Prostate gland (tissue), 2 donors: Measurements from ENCODE around the gene RASSF10. TPM values are rescaled to one million over a fixed set of nuclear protein-coding genes. Genes with fewer than 3 reads are reported as not detected.

ENCODE experiments used
- DNase-seq: peaks from one replicate; pipeline ENCODE4 v3.0.0-alpha.2; 2019; ENCODE audit warnings: low spot score
- H3K27ac ChIP-seq, 2 donors: fragments of 200-600 bp; sonication (generic); 2 replicates each; pipeline ENCODE4 v1.5.1; 2017 to 2019
- H3K27me3 ChIP-seq: fragments of 200-600 bp; sonication (generic); replicated peaks from 2 replicates; pipeline ENCODE4 v1.5.1; 2019; ENCODE audit not compliant: insufficient read depth
- H3K36me3 ChIP-seq, 2 donors: fragments of 200-600 bp; sonication (generic); 1 replicate in 1 of 2; 2 replicates in 1 of 2; pipeline versions ENCODE4 v1.5.1 to v1.8.1; 2017 to 2019
- H3K4me1 ChIP-seq: fragments of 200-600 bp; sonication (generic); replicated peaks from 2 replicates; pipeline ENCODE4 v1.5.1; 2019
- H3K4me3 ChIP-seq, 2 donors: fragments of 200-600 bp; sonication (generic); 2 replicates each; pipeline ENCODE4 v1.5.1; 2017 to 2019
- H3K9me3 ChIP-seq: fragments of 200-600 bp; sonication (generic); 2 replicates; pipeline ENCODE4 v1.5.1; 2017
- POLR2A ChIP-seq: fragments of 450-650 bp; IDR thresholded peaks from one replicate; pipeline ENCODE4 v1.6.1; 2016; ENCODE audit warnings: antibody characterized with exemption, mild to moderate bottlenecking
- POLR2AphosphoS5 ChIP-seq: sonication (generic); formaldehyde crosslinking; IDR thresholded peaks from one replicate; pipeline ENCODE4 v1.6.1; 2017; ENCODE audit warnings: antibody characterized with exemption
- WGBS: methylation state at CpG from one replicate; pipeline ENCODE4 v1.1.5; 2018; 5-methylcytosine and 5-hydroxymethylcytosine counted together
- intact Hi-C: fragments of 100-400 bp; cut with DNase I; formaldehyde crosslinking; loops from one replicate; pipeline ENCODE4 v1.14.2; 2022
- total RNA-seq, 2 donors: library from RNA; depleted of rRNA; stranded (reverse); fragments of >200 nt; gene quantifications; one replicate each; pipeline ENCODE4 v1.1.0, GENCODE V29; 2016
- TF ChIP-seq, protein P1 (sequence below), 4 experiments: fragments of 200-600 bp in 2 of 4; fragments of 450-650 bp in 2 of 4; sonication (generic) in 2 of 4; IDR thresholded peaks; 1 replicate in 3 of 4; 2 replicates in 1 of 4; pipeline ENCODE4 v1.5.1; 2016 to 2019; ENCODE audit warnings: antibody characterized with exemption in 4 of 4, mild to moderate bottlenecking in 2 of 4, moderate library complexity in 2 of 4

RASSF10 gene
- total RNA-seq, 2 donors from 2014 or later, result 2.7 to 3.3 TPM

DNA sequence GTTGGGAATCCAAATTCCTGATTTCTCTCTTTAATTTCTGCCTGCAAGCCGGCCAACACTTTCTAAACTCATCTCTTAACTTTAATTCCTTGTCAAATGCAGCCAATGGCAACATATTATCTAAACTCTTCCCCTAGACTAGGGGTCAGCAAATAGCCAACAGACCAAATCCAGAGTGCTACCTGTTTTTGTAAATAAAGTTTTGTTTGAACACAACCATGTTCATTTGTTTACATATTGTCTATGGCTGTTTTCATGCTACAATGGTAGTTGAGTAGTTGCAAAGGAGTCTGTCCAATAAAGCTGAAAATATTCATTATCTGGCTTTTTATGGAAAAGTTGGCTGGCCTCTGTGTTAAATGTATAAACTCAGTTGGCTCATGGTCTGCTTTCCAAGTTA, 37.2 kb upstream of the RASSF10 start:
- no peak overlapping the region for H3K27ac ChIP-seq
- H3K27me3 ChIP-seq, result no peaks in the 10 kb centered on the region
- intact Hi-C loops, result no loop called here
- WGBS, result 79% methylated on average over 1 of the region's 1 CpG
- DNase-seq, result no peak
- no peaks in the 10 kb centered on the region for H3K4me1 ChIP-seq
- no peak for TF ChIP-seq POLR2AphosphoS5
- no peak overlapping the region for H3K4me3 ChIP-seq
- H3K9me3 ChIP-seq, result no peaks in the 10 kb centered on the region
- H3K36me3 ChIP-seq, result no peaks in the 10 kb centered on the region

DNA sequence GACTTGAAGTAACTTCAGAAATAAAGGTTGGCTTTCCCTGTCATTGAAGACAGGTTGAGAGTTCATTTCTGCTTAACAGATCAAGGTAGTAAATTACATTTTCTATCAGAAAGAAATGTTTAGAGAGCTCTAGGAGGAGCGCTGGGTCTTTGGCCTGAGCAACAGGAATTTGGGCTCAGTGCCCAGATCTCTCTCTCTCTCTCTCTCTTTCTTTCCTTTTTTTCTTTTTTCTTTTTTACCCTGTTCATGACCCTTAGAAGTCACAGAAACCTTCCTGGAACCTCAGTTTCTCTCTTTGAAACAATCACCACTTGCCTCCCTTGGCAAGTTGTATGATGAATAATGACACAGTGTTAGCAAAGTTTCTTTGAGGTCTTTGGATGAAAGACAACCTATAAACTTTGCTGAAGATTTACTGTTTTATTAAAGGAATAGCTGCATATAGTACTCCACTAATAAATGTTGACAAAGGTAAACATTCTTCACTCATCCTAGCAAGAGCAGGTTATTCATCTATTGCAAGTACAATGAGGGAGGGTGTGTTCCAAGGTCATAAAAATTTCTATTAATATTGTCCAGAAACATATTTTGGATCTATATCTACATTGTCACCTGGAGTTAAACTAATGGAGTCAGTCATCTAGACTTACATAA, 35.5 kb upstream of the RASSF10 start:
- no peaks in the 10 kb centered on the region for H3K9me3 ChIP-seq
- no peaks in the 10 kb centered on the region for H3K36me3 ChIP-seq
- no peaks in the 10 kb centered on the region for H3K4me1 ChIP-seq
- TF ChIP-seq POLR2AphosphoS5, result no peak
- TF ChIP-seq, protein P1, sequence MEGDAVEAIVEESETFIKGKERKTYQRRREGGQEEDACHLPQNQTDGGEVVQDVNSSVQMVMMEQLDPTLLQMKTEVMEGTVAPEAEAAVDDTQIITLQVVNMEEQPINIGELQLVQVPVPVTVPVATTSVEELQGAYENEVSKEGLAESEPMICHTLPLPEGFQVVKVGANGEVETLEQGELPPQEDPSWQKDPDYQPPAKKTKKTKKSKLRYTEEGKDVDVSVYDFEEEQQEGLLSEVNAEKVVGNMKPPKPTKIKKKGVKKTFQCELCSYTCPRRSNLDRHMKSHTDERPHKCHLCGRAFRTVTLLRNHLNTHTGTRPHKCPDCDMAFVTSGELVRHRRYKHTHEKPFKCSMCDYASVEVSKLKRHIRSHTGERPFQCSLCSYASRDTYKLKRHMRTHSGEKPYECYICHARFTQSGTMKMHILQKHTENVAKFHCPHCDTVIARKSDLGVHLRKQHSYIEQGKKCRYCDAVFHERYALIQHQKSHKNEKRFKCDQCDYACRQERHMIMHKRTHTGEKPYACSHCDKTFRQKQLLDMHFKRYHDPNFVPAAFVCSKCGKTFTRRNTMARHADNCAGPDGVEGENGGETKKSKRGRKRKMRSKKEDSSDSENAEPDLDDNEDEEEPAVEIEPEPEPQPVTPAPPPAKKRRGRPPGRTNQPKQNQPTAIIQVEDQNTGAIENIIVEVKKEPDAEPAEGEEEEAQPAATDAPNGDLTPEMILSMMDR (IDR thresholded peaks at IDR 0.05), result no peak
- no peak for TF ChIP-seq POLR2A
- no peaks in the 10 kb centered on the region for H3K27me3 ChIP-seq
- intact Hi-C loops, result no loop called here
- no peak overlapping the region for H3K4me3 ChIP-seq
- H3K27ac ChIP-seq, result no peak overlapping the region
- no peak for DNase-seq
- WGBS, result 15% methylated on average over 1 of the region's 1 CpG

DNA sequence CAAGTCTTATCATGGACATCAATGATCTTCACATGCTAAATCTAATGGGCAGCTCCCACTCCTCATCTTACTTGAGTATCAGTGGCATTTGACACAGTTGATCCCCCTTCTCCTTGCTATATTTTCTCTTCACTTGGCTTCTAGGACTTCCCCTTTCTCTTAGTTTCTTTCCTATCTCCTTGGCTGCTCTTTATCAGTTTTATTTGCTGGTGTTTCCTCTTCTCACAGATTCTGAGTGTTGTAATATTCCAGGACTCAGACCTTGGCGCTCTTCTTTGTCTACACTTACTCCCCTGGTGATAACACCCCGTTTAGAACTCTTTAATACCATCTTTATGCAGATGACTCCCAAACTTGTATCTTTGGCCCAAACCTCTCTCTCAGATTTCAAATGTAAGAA, 33.9 kb upstream of the RASSF10 start:
- Histone ChIP-seq H3K4me3 (no peak overlapping the region), H3K36me3 (no peaks in the 10 kb centered on the region), H3K27me3 (no peaks in the 10 kb centered on the region), H3K9me3 (no peaks in the 10 kb centered on the region), H3K27ac (no peak overlapping the region), H3K4me1 (no peaks in the 10 kb centered on the region)
- no peak for TF ChIP-seq POLR2A
- TF ChIP-seq POLR2AphosphoS5, result no peak
- TF ChIP-seq, protein P1 (IDR thresholded peaks at IDR 0.05), result no peak
- intact Hi-C loops, result no loop called here
- no peak for DNase-seq
- 75% methylated on average over 2 of the region's 2 CpGs for WGBS

DNA sequence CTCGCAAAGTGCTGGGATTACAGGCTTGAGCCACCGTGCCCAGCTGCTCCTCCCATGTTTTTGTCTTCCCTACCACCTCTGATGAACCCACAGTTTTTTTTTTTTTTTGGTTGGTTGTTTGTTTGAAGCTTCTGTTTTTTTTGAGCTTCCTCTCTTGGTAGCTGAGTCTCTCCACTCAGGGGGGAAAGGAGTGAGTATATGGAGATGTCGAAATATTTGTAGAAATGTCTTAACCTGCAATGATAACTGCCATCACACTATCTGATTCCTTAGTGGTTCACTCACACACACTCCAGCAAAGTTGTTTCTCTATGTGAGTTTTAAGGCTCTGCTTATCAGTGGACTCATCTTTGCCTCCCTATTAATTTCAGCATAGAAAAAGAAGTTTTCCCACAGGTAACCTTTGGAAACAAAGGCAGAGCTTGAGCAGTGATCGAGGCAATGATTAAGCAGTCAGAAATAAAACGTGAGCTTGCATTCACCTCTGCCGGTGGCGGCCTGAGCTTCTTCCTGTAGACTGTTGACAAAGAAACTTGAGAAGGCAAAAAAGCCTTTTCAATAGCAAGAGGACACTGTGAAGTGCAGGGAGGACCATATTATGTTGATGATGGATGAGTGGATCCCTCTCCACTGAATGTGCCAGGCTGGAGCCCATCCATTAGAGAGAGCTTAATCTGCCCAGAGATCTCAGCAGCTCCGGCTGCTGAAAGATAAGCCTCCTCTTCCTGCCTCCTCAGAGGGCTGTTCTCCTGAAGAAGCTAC, 29.0 kb upstream of the RASSF10 start:
- Histone ChIP-seq H3K27ac (no peak overlapping the region), H3K9me3 (no peaks in the 10 kb centered on the region), H3K4me3 (no peak overlapping the region), H3K4me1 (no peaks in the 10 kb centered on the region), H3K27me3 (no peaks in the 10 kb centered on the region), H3K36me3 (no peaks in the 10 kb centered on the region)
- DNase-seq, result peak; percentile 16
- no peak for TF ChIP-seq POLR2AphosphoS5
- TF ChIP-seq POLR2A, result no peak
- intact Hi-C loops, result no loop called here
- 20% methylated on average over 8 of the region's 8 CpGs for WGBS

DNA sequence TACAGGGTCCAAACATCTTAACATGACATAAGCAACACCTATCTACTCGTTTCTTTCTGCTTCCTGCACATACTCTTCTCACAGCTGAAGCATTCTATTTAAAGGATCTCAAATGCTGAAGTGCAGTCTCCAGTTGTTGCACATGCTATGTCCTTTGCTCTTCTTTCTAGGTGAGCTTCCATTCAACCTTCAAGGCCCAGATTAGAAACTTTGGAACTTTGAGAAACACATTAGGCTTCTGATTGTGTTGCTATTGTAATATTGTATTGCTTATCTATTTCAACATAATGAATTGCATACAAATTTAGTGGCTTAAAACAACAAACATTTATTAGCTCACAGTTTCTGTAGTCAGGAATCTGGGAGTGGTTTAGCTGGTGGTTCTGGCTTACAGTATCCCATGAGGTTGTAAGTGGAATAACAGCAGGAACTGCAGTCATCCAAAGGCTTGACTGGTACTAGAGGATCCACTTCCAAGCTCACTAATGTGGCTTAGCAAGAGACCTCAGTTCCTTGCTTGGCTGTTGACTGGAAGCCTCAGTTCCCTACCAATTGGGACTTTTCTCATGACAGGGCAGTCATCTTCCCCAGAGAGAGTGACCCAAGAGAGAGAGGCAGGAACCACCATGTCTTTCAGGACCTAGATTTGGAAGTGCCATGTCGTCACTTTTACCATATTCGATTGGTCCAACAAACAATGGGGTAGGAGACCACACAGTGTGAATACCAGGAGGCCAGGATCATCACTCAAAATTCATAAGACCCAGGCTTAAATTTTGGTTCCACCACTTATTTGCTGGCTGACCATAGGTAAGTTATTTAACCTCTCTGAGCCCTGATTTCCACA, 27.2 kb upstream of the RASSF10 start:
- 86% methylated on average over 3 of the region's 3 CpGs for whole genome bisulfite sequencing
- TF ChIP-seq POLR2AphosphoS5, result no peak
- TF ChIP-seq, protein P1 (IDR thresholded peaks at IDR 0.05), result no peak
- TF ChIP-seq POLR2A, result no peak
- no peaks in the 10 kb centered on the region for H3K9me3 ChIP-seq
- no peak for DNase-seq
- intact Hi-C loops, result no loop called here
- H3K27me3 ChIP-seq, result no peaks in the 10 kb centered on the region
- no peak overlapping the region for H3K4me3 ChIP-seq
- no peaks in the 10 kb centered on the region for H3K36me3 ChIP-seq
- H3K4me1 ChIP-seq, result no peaks in the 10 kb centered on the region
- H3K27ac ChIP-seq, result no peak overlapping the region
